Prostate gland (tissue), 2 donors: ENCODE data around the gene ANKFY1. TPM values are rescaled to one million over a fixed set of nuclear protein-coding genes. Genes with fewer than 3 reads are reported as not detected.

Experiments
- DNase-seq: peaks from one replicate; pipeline ENCODE4 v3.0.0-alpha.2; 2019; ENCODE audit warnings: low spot score
- H3K27ac ChIP-seq, 2 donors: fragments of 200-600 bp; sonication (generic); 2 replicates each; pipeline ENCODE4 v1.5.1; 2017 to 2019
- H3K27me3 ChIP-seq: fragments of 200-600 bp; sonication (generic); replicated peaks from 2 replicates; pipeline ENCODE4 v1.5.1; 2019; ENCODE audit not compliant: insufficient read depth
- H3K36me3 ChIP-seq, 2 donors: fragments of 200-600 bp; sonication (generic); 1 replicate in 1 of 2; 2 replicates in 1 of 2; pipeline versions ENCODE4 v1.5.1 to v1.8.1; 2017 to 2019
- H3K4me1 ChIP-seq: fragments of 200-600 bp; sonication (generic); replicated peaks from 2 replicates; pipeline ENCODE4 v1.5.1; 2019
- H3K4me3 ChIP-seq, 2 donors: fragments of 200-600 bp; sonication (generic); 2 replicates each; pipeline ENCODE4 v1.5.1; 2017 to 2019
- H3K9me3 ChIP-seq: fragments of 200-600 bp; sonication (generic); 2 replicates; pipeline ENCODE4 v1.5.1; 2017
- POLR2A ChIP-seq: fragments of 450-650 bp; IDR thresholded peaks from one replicate; pipeline ENCODE4 v1.6.1; 2016; ENCODE audit warnings: antibody characterized with exemption, mild to moderate bottlenecking
- POLR2AphosphoS5 ChIP-seq: sonication (generic); formaldehyde crosslinking; IDR thresholded peaks from one replicate; pipeline ENCODE4 v1.6.1; 2017; ENCODE audit warnings: antibody characterized with exemption
- WGBS: methylation state at CpG from one replicate; pipeline ENCODE4 v1.1.5; 2018; 5-methylcytosine and 5-hydroxymethylcytosine counted together
- intact Hi-C: fragments of 100-400 bp; cut with DNase I; formaldehyde crosslinking; loops from one replicate; pipeline ENCODE4 v1.14.2; 2022
- total RNA-seq, 2 donors: library from RNA; depleted of rRNA; stranded (reverse); fragments of >200 nt; gene quantifications; one replicate each; pipeline ENCODE4 v1.1.0, GENCODE V29; 2016
- TF ChIP-seq, protein P1 (sequence below), 4 experiments: fragments of 200-600 bp in 2 of 4; fragments of 450-650 bp in 2 of 4; sonication (generic) in 2 of 4; IDR thresholded peaks; 1 replicate in 3 of 4; 2 replicates in 1 of 4; pipeline ENCODE4 v1.5.1; 2016 to 2019; ENCODE audit warnings: antibody characterized with exemption in 4 of 4, mild to moderate bottlenecking in 2 of 4, moderate library complexity in 2 of 4

Gene ANKFY1
- total RNA-seq, 2 donors from 2014 or later, result 35.2 to 46.0 TPM

DNA sequence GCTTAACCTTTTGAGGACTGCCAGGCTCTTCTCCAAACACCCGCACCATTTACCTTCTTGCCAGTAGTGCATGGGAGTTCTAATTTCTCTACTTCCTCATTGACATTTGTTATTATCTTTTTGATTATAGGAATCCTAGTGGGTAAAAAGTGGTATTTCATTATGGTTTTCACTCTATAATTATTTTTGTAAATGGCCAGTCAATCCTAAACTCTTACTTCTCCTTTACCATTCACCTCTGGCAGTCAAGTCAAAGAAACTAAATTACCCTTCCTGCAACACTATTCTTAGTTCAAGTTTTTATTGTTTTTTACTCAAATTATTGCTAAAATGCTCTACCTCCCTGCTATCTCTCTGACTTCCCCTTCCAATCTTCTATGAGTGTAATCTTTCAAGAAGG is 29.8 kb upstream of the ANKFY1 start:
- WGBS, result 96% methylated on average over 1 of the region's 1 CpG
- H3K4me1 ChIP-seq, result no peaks in the 10 kb centered on the region
- TF ChIP-seq POLR2A (no peak), POLR2AphosphoS5 (no peak)
- TF ChIP-seq, protein P1, sequence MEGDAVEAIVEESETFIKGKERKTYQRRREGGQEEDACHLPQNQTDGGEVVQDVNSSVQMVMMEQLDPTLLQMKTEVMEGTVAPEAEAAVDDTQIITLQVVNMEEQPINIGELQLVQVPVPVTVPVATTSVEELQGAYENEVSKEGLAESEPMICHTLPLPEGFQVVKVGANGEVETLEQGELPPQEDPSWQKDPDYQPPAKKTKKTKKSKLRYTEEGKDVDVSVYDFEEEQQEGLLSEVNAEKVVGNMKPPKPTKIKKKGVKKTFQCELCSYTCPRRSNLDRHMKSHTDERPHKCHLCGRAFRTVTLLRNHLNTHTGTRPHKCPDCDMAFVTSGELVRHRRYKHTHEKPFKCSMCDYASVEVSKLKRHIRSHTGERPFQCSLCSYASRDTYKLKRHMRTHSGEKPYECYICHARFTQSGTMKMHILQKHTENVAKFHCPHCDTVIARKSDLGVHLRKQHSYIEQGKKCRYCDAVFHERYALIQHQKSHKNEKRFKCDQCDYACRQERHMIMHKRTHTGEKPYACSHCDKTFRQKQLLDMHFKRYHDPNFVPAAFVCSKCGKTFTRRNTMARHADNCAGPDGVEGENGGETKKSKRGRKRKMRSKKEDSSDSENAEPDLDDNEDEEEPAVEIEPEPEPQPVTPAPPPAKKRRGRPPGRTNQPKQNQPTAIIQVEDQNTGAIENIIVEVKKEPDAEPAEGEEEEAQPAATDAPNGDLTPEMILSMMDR (IDR thresholded peaks at IDR 0.05), result no peak
- no peaks in the 10 kb centered on the region for H3K9me3 ChIP-seq
- intact Hi-C loops, result no loop called here
- no peak overlapping the region for H3K4me3 ChIP-seq
- no peaks in the 10 kb centered on the region for H3K27me3 ChIP-seq
- no peaks in the 10 kb centered on the region for H3K36me3 ChIP-seq
- DNase-seq, result no peak
- H3K27ac ChIP-seq, result no peak overlapping the region

DNA sequence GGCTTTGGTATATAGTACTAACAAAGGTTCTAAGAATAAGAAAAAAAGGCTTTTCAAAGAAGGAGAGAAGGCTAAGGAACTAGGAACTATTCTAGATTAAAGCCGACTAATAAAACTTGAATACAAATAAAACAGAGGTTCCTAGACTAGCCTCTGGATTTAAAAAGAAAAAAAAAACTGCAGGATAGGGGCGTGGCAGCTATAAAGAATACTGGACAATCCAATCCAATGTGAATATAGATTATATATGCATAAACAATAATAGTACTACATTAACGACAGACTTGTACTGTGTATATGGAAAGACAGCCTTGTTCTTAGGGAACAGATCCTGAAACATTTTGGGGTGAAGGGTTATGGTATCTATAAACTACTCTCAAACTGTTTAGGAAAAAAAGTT is 23.9 kb upstream of the ANKFY1 start:
- Histone ChIP-seq H3K9me3 (no peaks in the 10 kb centered on the region), H3K36me3 (no peaks in the 10 kb centered on the region), H3K4me3 (no peak overlapping the region), H3K27me3 (no peaks in the 10 kb centered on the region), H3K4me1 (no peaks in the 10 kb centered on the region), H3K27ac (no peak overlapping the region)
- DNase-seq, result no peak
- intact Hi-C loops, result no loop called here
- TF ChIP-seq, protein P1 (IDR thresholded peaks at IDR 0.05), result no peak
- no peak for TF ChIP-seq POLR2AphosphoS5
- TF ChIP-seq POLR2A, result no peak
- 83% methylated on average over 3 of the region's 3 CpGs for WGBS

DNA sequence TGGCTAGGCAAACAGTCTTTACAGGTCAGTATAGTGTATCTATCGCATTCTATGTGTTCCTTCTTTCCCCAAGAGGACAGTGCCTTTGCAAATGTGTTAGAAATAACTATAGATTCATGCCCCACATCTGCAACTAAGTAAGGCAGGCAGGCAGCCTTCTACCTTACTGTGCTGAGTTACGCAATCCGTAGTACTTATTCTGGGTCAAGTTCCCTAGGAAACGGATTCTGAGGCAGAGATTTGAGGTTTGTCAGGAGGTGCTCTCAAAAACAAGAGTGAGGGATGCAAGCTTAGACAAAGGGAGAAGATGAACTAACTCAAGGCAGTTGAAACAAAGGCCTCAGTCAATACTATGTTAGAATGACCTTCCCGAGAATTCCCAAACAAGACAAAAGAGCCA is 12.7 kb upstream of the ANKFY1 start:
- no peak overlapping the region for H3K27ac ChIP-seq
- H3K27me3 ChIP-seq, result no peaks in the 10 kb centered on the region
- no peak for DNase-seq
- no peaks in the 10 kb centered on the region for H3K4me1 ChIP-seq
- TF ChIP-seq, protein P1 (IDR thresholded peaks at IDR 0.05), result no peak
- TF ChIP-seq POLR2A (no peak), POLR2AphosphoS5 (no peak)
- H3K4me3 ChIP-seq, result no peak overlapping the region
- intact Hi-C loops, result no loop called here
- H3K36me3 ChIP-seq, result no peaks in the 10 kb centered on the region
- WGBS, result 91% methylated on average over 5 of the region's 5 CpGs
- H3K9me3 ChIP-seq, result no peaks in the 10 kb centered on the region

DNA sequence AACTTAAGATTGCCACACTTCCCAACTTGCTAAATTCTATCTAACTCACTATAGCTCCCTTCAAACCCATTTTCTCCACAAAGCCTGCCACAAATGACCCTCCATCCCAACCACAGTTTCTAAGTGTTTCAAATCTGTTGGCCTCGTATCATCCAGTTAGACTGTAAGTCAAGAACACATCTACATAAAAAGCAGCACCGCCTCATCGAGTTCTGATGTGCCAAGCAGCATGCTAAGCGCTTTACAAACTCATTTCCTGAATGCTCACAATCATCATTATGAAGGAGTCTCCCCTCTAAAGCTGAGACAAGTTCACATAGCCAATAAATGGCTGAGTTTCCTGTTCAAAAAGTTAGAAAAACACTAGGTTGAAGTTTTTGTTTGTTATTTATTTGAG is 9.2 kb upstream of the ANKFY1 start:
- no peak overlapping the region for H3K27ac ChIP-seq
- no peaks in the 10 kb centered on the region for H3K36me3 ChIP-seq
- no peaks in the 10 kb centered on the region for H3K27me3 ChIP-seq
- WGBS, result 91% methylated on average over 4 of the region's 4 CpGs
- intact Hi-C loops, result no loop called here
- no peaks in the 10 kb centered on the region for H3K9me3 ChIP-seq
- H3K4me1 ChIP-seq, result no peaks in the 10 kb centered on the region
- no peak overlapping the region for H3K4me3 ChIP-seq
- TF ChIP-seq POLR2A (no peak), POLR2AphosphoS5 (no peak)
- TF ChIP-seq, protein P1 (IDR thresholded peaks at IDR 0.05), result no peak
- no peak for DNase-seq

DNA sequence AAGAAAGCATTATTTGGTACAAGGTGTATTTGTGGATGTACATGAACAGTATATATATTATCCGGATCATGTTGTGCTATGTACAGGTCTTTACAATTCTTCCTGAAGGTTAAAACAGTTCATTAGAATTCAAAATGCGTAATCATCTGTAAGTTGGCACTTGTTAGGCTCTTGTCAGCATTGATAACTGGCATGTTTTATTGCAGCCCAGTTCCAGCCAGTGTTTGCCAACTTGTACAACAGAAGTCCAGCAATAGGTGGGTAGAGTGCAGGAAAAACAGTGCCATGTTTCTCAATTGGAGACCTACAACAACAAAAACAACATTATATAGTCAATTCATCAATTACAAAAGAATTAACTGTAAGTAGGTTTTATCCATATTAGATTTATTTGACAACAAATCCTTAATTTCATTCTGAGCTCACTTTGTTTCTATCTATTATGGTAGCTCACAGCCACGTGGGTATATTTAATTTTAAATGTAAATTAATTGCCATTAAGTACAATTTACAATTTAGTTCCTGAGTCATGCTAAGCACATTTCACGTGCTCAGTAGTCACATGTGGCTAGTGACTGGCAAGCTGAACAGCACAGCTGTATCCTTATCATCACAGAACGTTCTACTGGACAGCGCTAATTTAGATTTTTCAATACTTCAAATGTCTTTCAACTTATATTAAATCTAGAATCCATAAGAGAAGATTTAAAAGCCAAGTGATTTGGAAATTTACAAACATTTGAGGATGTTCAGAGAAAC is 8.6 kb upstream of the ANKFY1 start:
- H3K36me3 ChIP-seq, result no peaks in the 10 kb centered on the region
- H3K9me3 ChIP-seq, result no peaks in the 10 kb centered on the region
- WGBS, result 80% methylated on average over 6 of the region's 6 CpGs
- H3K4me1 ChIP-seq, result no peaks in the 10 kb centered on the region
- intact Hi-C loops, result no loop called here
- TF ChIP-seq POLR2AphosphoS5, result no peak
- TF ChIP-seq POLR2A, result no peak
- TF ChIP-seq, protein P1 (IDR thresholded peaks at IDR 0.05), result no peak
- H3K27me3 ChIP-seq, result no peaks in the 10 kb centered on the region
- no peak for DNase-seq
- H3K4me3 ChIP-seq, result no peak overlapping the region
- H3K27ac ChIP-seq, result no peak overlapping the region
